Myocyte (in vitro differentiated cells): ENCODE measurements around the gene GNPTG. TPM values are rescaled to one million over a fixed set of nuclear protein-coding genes. Genes with fewer than 3 reads are reported as not detected.

ENCODE experiments used
- DNase-seq: peaks from one replicate; pipeline ENCODE4 v3.0.0-alpha.2; 2012; ENCODE audit warnings: low read depth
- polyA plus RNA-seq: library from polyadenylated mRNA; unstranded; fragments of >200 nt; gene quantifications from one replicate; pipeline ENCODE4 v1.2.1, GENCODE V29; 2012; ENCODE audit warnings: missing spikeins
- total RNA-seq: library from RNA; depleted of rRNA; stranded (reverse); fragments of >200 nt; gene quantifications from 2 replicates; pipeline ENCODE4 v1.2.3, GENCODE V29; 2014

The GNPTG gene
- total RNA-seq: 57.0 and 63.7 TPM in 2 replicates
- 77.6 TPM for polyA plus RNA-seq

- DNase-seq: peak; percentile 87
Observed at GRCh38 chr16:1351582-1352362, at the start of gene GNPTG, which contains the start of gene TSR3. GNPTG (plus strand) TSS chr16:1351931; CDS start chr16:1351966, 35 bp downstream. TSR3 (minus strand) TSS chr16:1351878; CDS start chr16:1351804, 74 bp downstream.

- DNase-seq: no peak
Observed at GRCh38 chr16:1305823-1306222, 45.9 kb upstream of the GNPTG start.

GRCh38 chr16:1306334-1306733, 45.4 kb upstream of the GNPTG start:
- no peak for DNase-seq

GRCh38 chr16:1308036-1308976, 43.4 kb upstream of the GNPTG start:
- no peak for DNase-seq

GRCh38 chr16:1308977-1309885, 42.5 kb upstream of the GNPTG start, which contains the start of gene UBE2I:
UBE2I (plus strand) TSS chr16:1309636; CDS start chr16:1314031, 4,395 bp downstream.
- DNase-seq: peak; percentile 98

GRCh38 chr16:1309888-1310831, 41.6 kb upstream of the GNPTG start:
- no peak for DNase-seq

- DNase-seq: no peak
Observed at GRCh38 chr16:1310832-1311200, 40.9 kb upstream of the GNPTG start.

GRCh38 chr16:1311212-1311737, 40.5 kb upstream of the GNPTG start:
- no peak for DNase-seq

GRCh38 chr16:1311738-1312466, 39.8 kb upstream of the GNPTG start:
- no peak for DNase-seq

- DNase-seq: no peak
Observed at GRCh38 chr16:1312467-1312816, 39.3 kb upstream of the GNPTG start.

- DNase-seq: no peak
Observed at GRCh38 chr16:1312903-1313302, 38.8 kb upstream of the GNPTG start.

GRCh38 chr16:1313721-1314369, 37.9 kb upstream of the GNPTG start:
- DNase-seq: no peak

- DNase-seq: peak; percentile 39
Observed at GRCh38 chr16:1314399-1315068, 37.2 kb upstream of the GNPTG start.

GRCh38 chr16:1315081-1316032, 36.4 kb upstream of the GNPTG start:
- DNase-seq: no peak

GRCh38 chr16:1316033-1316405, 35.7 kb upstream of the GNPTG start:
- DNase-seq: no peak

GRCh38 chr16:1317479-1318267, 34.1 kb upstream of the GNPTG start:
- no peak for DNase-seq
